BE2C (cell line): Measurements from ENCODE around the gene HTR2A.

Experiments
- DNase-seq: peaks from one replicate; pipeline ENCODE4 v3.0.0-alpha.2; 2020
- H3K27me3 ChIP-seq: fragments of 250-450 bp; sonication (Bioruptor Pico); 2 replicates; pipeline ENCODE4 v1.5.1; 2020; ENCODE audit warnings: mild to moderate bottlenecking
- H3K36me3 ChIP-seq: fragments of 250-450 bp; sonication (Bioruptor Pico); 2 replicates; pipeline ENCODE4 v1.5.1; 2020; ENCODE audit warnings: mild to moderate bottlenecking
- H3K4me1 ChIP-seq: fragments of 250-450 bp; sonication (Bioruptor Pico); 2 replicates; pipeline ENCODE4 v1.5.1; 2020
- H3K4me3 ChIP-seq: 2 replicates; pipeline ENCODE4 v1.5.1; 2011; ENCODE audit warnings: low read depth, low read length
- H3K9me3 ChIP-seq: fragments of 250-450 bp; sonication (Bioruptor Pico); 2 replicates; pipeline ENCODE4 v1.5.1; 2020
- CTCF ChIP-seq: IDR thresholded peaks from 2 replicates; pipeline ENCODE4 v1.5.1; 2012; ENCODE audit warnings: mild to moderate bottlenecking, low read depth, low read length

The HTR2A gene

GRCh38 chr13:46858163-46858562 is 38.7 kb downstream of the HTR2A start:
- no peak for DNase-seq
- Histone ChIP-seq H3K27me3 (no peaks in the 10 kb centered on the region), H3K4me1 (peaks cover 20% of the 10 kb centered on the region), H3K4me3 (no peak overlapping the region), H3K9me3 (no peaks in the 10 kb centered on the region; the same call in 1 of the 2 replicates), H3K36me3 (no peaks in the 10 kb centered on the region)
- TF ChIP-seq CTCF, result no peak

GRCh38 chr13:46855664-46856063 is 41.2 kb downstream of the HTR2A start:
- Histone ChIP-seq H3K4me3 (no peak overlapping the region), H3K27me3 (no peaks in the 10 kb centered on the region), H3K36me3 (no peaks in the 10 kb centered on the region), H3K9me3 (no peaks in the 10 kb centered on the region; the same call in 1 of the 2 replicates), H3K4me1 (peaks cover 7% of the 10 kb centered on the region)
- no peak for TF ChIP-seq CTCF
- no peak for DNase-seq

- no peaks in the 10 kb centered on the region for H3K27me3 ChIP-seq
- TF ChIP-seq CTCF, result no peak
- H3K36me3 ChIP-seq, result no peaks in the 10 kb centered on the region
- peaks cover 3% of the 10 kb centered on the region for H3K4me1 ChIP-seq
- no peak overlapping the region for H3K4me3 ChIP-seq
- no peaks in the 10 kb centered on the region; the same call in 1 of the 2 replicates for H3K9me3 ChIP-seq
- no peak for DNase-seq
These were observed 41.7 kb downstream of the HTR2A start for GRCh38 chr13:46855166-46855565.

- H3K9me3 ChIP-seq, result no peaks in the 10 kb centered on the region
- TF ChIP-seq CTCF, result no peak
These were observed 44.7 kb downstream of the HTR2A start for GRCh38 chr13:46852168-46852567.

DNA sequence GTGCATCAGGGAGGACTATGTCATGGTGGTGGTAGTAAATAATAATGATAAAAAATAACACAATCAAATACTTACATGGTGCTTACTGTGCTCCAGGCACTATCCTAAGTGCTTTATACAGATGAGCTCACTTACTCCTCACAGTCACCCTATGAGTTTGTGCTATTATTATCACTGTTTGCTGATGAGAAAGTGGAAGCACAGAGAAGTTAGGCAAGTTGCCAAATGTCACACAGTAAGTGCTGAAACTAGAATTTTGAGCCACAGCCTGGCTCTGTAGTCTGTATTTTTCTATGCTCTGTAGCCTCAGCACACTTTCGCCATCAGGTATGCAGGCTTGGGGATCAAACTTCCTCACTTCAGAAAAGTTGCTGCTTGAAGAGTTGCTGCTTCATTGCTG is 46.6 kb downstream of the HTR2A start:
- Histone ChIP-seq H3K9me3 (no peaks in the 10 kb centered on the region), H3K27me3 (no peaks in the 10 kb centered on the region), H3K4me3 (no peak overlapping the region), H3K36me3 (no peaks in the 10 kb centered on the region), H3K4me1 (no peaks in the 10 kb centered on the region; the same call in 1 of the 2 replicates)
- TF ChIP-seq CTCF, result no peak
- DNase-seq, result no peak

More at GRCh38 chr13:46852168-46852567, 44.7 kb downstream of the HTR2A start:
- DNase-seq, result no peak
- H3K4me1 ChIP-seq, result no peaks in the 10 kb centered on the region; the same call in 1 of the 2 replicates
- no peaks in the 10 kb centered on the region for H3K36me3 ChIP-seq
- no peak overlapping the region for H3K4me3 ChIP-seq
- H3K27me3 ChIP-seq, result no peaks in the 10 kb centered on the region

GRCh38 chr13:46846726-46847125 is 50.1 kb downstream of the HTR2A start:
- Histone ChIP-seq H3K4me1 (no peaks in the 10 kb centered on the region; the same call in 1 of the 2 replicates), H3K4me3 (no peak overlapping the region), H3K27me3 (no peaks in the 10 kb centered on the region), H3K36me3 (no peaks in the 10 kb centered on the region), H3K9me3 (no peaks in the 10 kb centered on the region)
- no peak for DNase-seq
- TF ChIP-seq CTCF, result no peak
